HepG2 (cell line): ENCODE measurements around the gene CRIP1. TPM values are rescaled to one million over a fixed set of nuclear protein-coding genes. Genes with fewer than 3 reads are reported as not detected.

ENCODE experiments used
- AGO2 ChIP-seq: fragments of 200-400 bp; formaldehyde crosslinking; optimal IDR thresholded peaks from 2 replicates; pipeline ENCODE3; 2017; ENCODE audit warnings: mild to moderate bottlenecking, low read depth, low read length, moderate library complexity
- FLYWCH1 ChIP-seq: sonication (generic); formaldehyde crosslinking; IDR thresholded peaks from 2 replicates; pipeline ENCODE4 v1.8.1; 2023; ENCODE audit warnings: mild to moderate bottlenecking, missing genetic modification reagents
- FOXA1 ChIP-seq, 2 experiments: fragments of 450-650 bp in 1 of 2; sonication (generic) in 1 of 2; formaldehyde crosslinking in 1 of 2; IDR thresholded peaks; 2 replicates each; pipeline versions ENCODE4 v1.4.0 to v1.6.1; 2016 to 2020; ENCODE audit warnings: missing genetic modification reagents in 1 of 2
- GABPA ChIP-seq, 2 experiments: IDR thresholded peaks; 2 replicates each; pipeline ENCODE4 v1.6.1; 2011 to 2016; ENCODE audit warnings: low read depth in 2 of 2, low read length in 1 of 2, missing biosample characterization in 1 of 2, missing genetic modification characterization in 1 of 2
- NCOA1 ChIP-seq: sonication (generic); formaldehyde crosslinking; IDR thresholded peaks from 2 replicates; pipeline ENCODE4 v1.9.0; 2021; ENCODE audit warnings: missing genetic modification reagents
- TERF1 ChIP-seq: sonication (generic); formaldehyde crosslinking; IDR thresholded peaks from 2 replicates; pipeline ENCODE4 v1.8.0; 2022; ENCODE audit warnings: mild to moderate bottlenecking, missing genetic modification reagents, moderate library complexity
- ZBTB38 ChIP-seq: sonication (generic); formaldehyde crosslinking; IDR thresholded peaks from 2 replicates; pipeline ENCODE4 v1.5.1; 2020; ENCODE audit warnings: mild to moderate bottlenecking, missing genetic modification reagents
- ZGPAT ChIP-seq: IDR thresholded peaks from 2 replicates; pipeline ENCODE4 v1.6.1; 2016; ENCODE audit warnings: mild to moderate bottlenecking
- ZNF570 ChIP-seq: sonication (generic); formaldehyde crosslinking; IDR thresholded peaks from 2 replicates; pipeline ENCODE4 v1.4.0; 2020; ENCODE audit warnings: mild to moderate bottlenecking, missing genetic modification reagents, borderline replicate concordance
- ZNF646 ChIP-seq: sonication (generic); formaldehyde crosslinking; IDR thresholded peaks from 2 replicates; pipeline ENCODE4 v1.9.0; 2021; ENCODE audit warnings: mild to moderate bottlenecking, missing genetic modification reagents
- polyA plus RNA-seq, 8 experiments: library from polyadenylated mRNA; depleted of rRNA in 3 of 8; stranded (reverse) in 7 of 8; unstranded in 1 of 8; fragments of >200 nt; fragmentation: Illumina TruSeq in 4 of 8; extraction: Trizol in 4 of 8; gene quantifications; 2 replicates each; pipeline versions ENCODE4 v1.2.1 to v1.2.3, GENCODE V29; 2011 to 2016; ENCODE audit warnings: low read depth in 4 of 8, missing spikeins in 1 of 8, mixed read lengths in 1 of 8; ENCODE audit not compliant: insufficient read depth in 1 of 8
- total RNA-seq, 5 experiments: library from RNA; depleted of rRNA; stranded (reverse); fragments of >200 nt; fragmentation: Illumina TruSeq; extraction: Trizol; gene quantifications; 2 replicates each; pipeline ENCODE4 v1.2.3, GENCODE V29; 2016; ENCODE audit warnings: low read depth in 1 of 5

CRIP1 gene
- total and polyA plus RNA-seq, 2 of the 13 experiments (the other 11 are each of a cell fraction or from before 2014, with no cell fraction given): 53.9 to 59.5 TPM

DNA sequence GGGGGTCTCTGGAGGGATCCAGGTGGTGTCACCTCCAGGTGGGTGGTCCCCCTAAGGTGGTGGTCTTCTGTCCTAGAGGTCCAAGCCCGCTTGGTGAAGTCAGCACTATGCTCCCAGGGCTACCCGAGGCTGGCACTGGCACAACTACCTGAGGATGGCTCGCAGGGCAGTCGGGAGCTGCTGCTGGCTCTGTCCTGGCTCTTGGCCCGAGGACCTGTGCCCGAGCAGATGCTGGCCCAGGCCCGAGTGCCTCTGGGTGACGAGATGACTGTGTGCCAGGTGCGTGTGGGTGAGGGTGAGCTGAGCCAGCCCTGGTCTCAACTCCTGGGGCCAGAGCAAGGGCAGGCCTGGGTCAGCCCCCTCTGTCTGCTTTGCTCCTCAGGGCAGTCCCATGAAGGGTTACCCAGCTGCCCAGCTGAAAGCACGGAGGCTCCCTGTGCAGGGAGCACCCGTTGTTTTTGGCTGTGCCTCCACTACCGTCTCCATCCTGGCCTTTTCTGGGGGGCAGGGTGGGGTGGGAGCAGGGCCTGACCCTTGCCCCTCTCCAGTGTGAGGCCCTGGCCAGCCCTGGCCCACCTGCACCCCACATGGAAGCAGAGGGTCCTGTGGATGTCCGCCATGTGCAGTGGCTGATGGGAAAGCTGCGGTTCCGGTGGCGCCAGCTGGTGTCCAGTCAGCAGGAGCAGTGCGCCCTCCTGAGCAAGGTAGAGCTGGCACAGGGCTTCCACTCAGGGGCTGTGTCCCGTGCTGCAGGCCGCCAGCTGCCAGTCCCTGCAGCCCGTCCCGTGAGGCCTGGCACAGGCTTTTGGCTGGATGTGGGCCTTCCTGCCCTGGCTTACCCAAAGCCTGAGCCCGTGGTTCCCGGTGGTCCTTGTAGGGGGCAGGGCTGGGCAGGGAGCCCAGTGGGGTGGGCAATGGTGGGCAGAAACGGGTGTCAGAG lies 5.6 kb downstream of the CRIP1 start (continued):
- TF ChIP-seq ZGPAT (no peak), NCOA1 (CRISPR knock-in tag) (no peak), FOXA1 (IDR thresholded peaks at IDR 0.05) (no peak), FOXA1 (CRISPR knock-in tag; IDR thresholded peaks at IDR 0.05) (no peak), FLYWCH1 (CRISPR knock-in tag) (no peak), GABPA (IDR thresholded peaks at IDR 0.05; ENCODE audit: low read depth, low read length) (no peak), GABPA (CRISPR knock-in tag; IDR thresholded peaks at IDR 0.05; ENCODE audit: low read depth) (no peak), ZNF646 (no peak), AGO2 (peak; percentile 94), ZBTB38 (no peak), ZNF570 (CRISPR knock-in tag) (no peak), TERF1 (CRISPR knock-in tag) (0 out of 2 replicates have a peak, but pooled peaks have one; percentile 42)
